ENCODE measurements around the gene FOXP1.

The FOXP1 gene

GRCh38 chr3:71258116-71258515, 325.4 kb downstream of the FOXP1 start:
- DNase-seq (ENCODE audit: low spot score in 2 of 2), result no peak
- Mint-ChIP-seq H3K9me3 (no peaks in the 10 kb centered on the region), H3K27me3 (no peaks in the 10 kb centered on the region), H3K36me3 (ENCODE audit: insufficient read depth) (peaks cover 9% of the 10 kb centered on the region), H3K4me1 (peaks cover 29% of the 10 kb centered on the region), H3K27ac (ENCODE audit: low read depth) (peak overlapping the region; percentile 2), H3K4me3 (no peak overlapping the region)
- ATAC-seq (replicated peaks; ENCODE audit: extremely low read depth, poor library complexity, severe bottlenecking), result no peak

GRCh38 chr3:71255498-71255897, 328.0 kb downstream of the FOXP1 start:
- no peak for DNase-seq (ENCODE audit: low spot score in 2 of 2)
- H3K4me1 Mint-ChIP-seq, result peaks cover 27% of the 10 kb centered on the region
- ATAC-seq (replicated peaks; ENCODE audit: extremely low read depth, poor library complexity, severe bottlenecking), result no peak
- H3K27ac Mint-ChIP-seq (ENCODE audit: low read depth), result no peak overlapping the region
- no peaks in the 10 kb centered on the region for H3K9me3 Mint-ChIP-seq
- H3K4me3 Mint-ChIP-seq, result no peak overlapping the region
- no peaks in the 10 kb centered on the region for H3K27me3 Mint-ChIP-seq
- H3K36me3 Mint-ChIP-seq (ENCODE audit: insufficient read depth), result peaks cover 7% of the 10 kb centered on the region

GRCh38 chr3:71254281-71255057, 329.1 kb downstream of the FOXP1 start:
- Mint-ChIP-seq H3K9me3 (no peaks in the 10 kb centered on the region), H3K4me1 (peaks cover 27% of the 10 kb centered on the region), H3K27me3 (no peaks in the 10 kb centered on the region), H3K4me3 (no peak overlapping the region), H3K27ac (ENCODE audit: low read depth) (no peak overlapping the region), H3K36me3 (ENCODE audit: insufficient read depth) (peaks cover 7% of the 10 kb centered on the region)
- no peak for ATAC-seq (replicated peaks; ENCODE audit: extremely low read depth, poor library complexity, severe bottlenecking)
- no peak for DNase-seq (ENCODE audit: low spot score in 2 of 2)

- Mint-ChIP-seq H3K4me1 (peaks cover 22% of the 10 kb centered on the region), H3K36me3 (ENCODE audit: insufficient read depth) (peaks cover 4% of the 10 kb centered on the region), H3K9me3 (no peaks in the 10 kb centered on the region), H3K27ac (ENCODE audit: low read depth) (no peak overlapping the region), H3K27me3 (no peaks in the 10 kb centered on the region), H3K4me3 (no peak overlapping the region)
- ATAC-seq (replicated peaks; ENCODE audit: extremely low read depth, poor library complexity, severe bottlenecking) (no peak), DNase-seq (ENCODE audit: low spot score in 2 of 2) (no peak)
Observed at GRCh38 chr3:71253169-71253568, 330.4 kb downstream of the FOXP1 start.

GRCh38 chr3:71252466-71252865, 331.1 kb downstream of the FOXP1 start:
- Mint-ChIP-seq H3K36me3 (ENCODE audit: insufficient read depth) (peaks cover 4% of the 10 kb centered on the region), H3K4me1 (peaks cover 25% of the 10 kb centered on the region), H3K4me3 (no peak overlapping the region), H3K27me3 (no peaks in the 10 kb centered on the region), H3K27ac (ENCODE audit: low read depth) (no peak overlapping the region), H3K9me3 (no peaks in the 10 kb centered on the region)
- ATAC-seq (replicated peaks; ENCODE audit: extremely low read depth, poor library complexity, severe bottlenecking), result no peak
- no peak for DNase-seq (ENCODE audit: low spot score in 2 of 2)

- no peak overlapping the region for H3K27ac Mint-ChIP-seq (ENCODE audit: low read depth)
- no peaks in the 10 kb centered on the region for H3K9me3 Mint-ChIP-seq
- no peak overlapping the region for H3K4me3 Mint-ChIP-seq
- no peaks in the 10 kb centered on the region for H3K27me3 Mint-ChIP-seq
- ATAC-seq (replicated peaks; ENCODE audit: extremely low read depth, poor library complexity, severe bottlenecking) (no peak), DNase-seq (ENCODE audit: low spot score in 2 of 2) (no peak)
- peaks cover 4% of the 10 kb centered on the region for H3K36me3 Mint-ChIP-seq (ENCODE audit: insufficient read depth)
- peaks cover 27% of the 10 kb centered on the region for H3K4me1 Mint-ChIP-seq
Observed at GRCh38 chr3:71251156-71251775, 332.3 kb downstream of the FOXP1 start.

- Mint-ChIP-seq H3K4me3 (no peak overlapping the region), H3K27ac (ENCODE audit: low read depth) (no peak overlapping the region), H3K36me3 (ENCODE audit: insufficient read depth) (peaks cover 4% of the 10 kb centered on the region), H3K9me3 (no peaks in the 10 kb centered on the region), H3K4me1 (peaks cover 27% of the 10 kb centered on the region), H3K27me3 (no peaks in the 10 kb centered on the region)
- no peak for ATAC-seq (replicated peaks; ENCODE audit: extremely low read depth, poor library complexity, severe bottlenecking)
- no peak for DNase-seq (ENCODE audit: low spot score in 2 of 2)
Observed at GRCh38 chr3:71250026-71250425, 333.5 kb downstream of the FOXP1 start.

GRCh38 chr3:71247958-71248335, 335.6 kb downstream of the FOXP1 start:
- Mint-ChIP-seq H3K27me3 (no peaks in the 10 kb centered on the region), H3K4me3 (no peak overlapping the region), H3K9me3 (no peaks in the 10 kb centered on the region), H3K4me1 (peaks cover 27% of the 10 kb centered on the region), H3K36me3 (ENCODE audit: insufficient read depth) (peaks cover 7% of the 10 kb centered on the region), H3K27ac (ENCODE audit: low read depth) (no peak overlapping the region)
- ATAC-seq (replicated peaks; ENCODE audit: extremely low read depth, poor library complexity, severe bottlenecking) (no peak), DNase-seq (ENCODE audit: low spot score in 2 of 2) (no peak)

- Mint-ChIP-seq H3K36me3 (ENCODE audit: insufficient read depth) (peaks cover 7% of the 10 kb centered on the region), H3K27me3 (no peaks in the 10 kb centered on the region), H3K4me3 (no peak overlapping the region), H3K9me3 (no peaks in the 10 kb centered on the region), H3K4me1 (peaks cover 25% of the 10 kb centered on the region), H3K27ac (ENCODE audit: low read depth) (no peak overlapping the region)
- no peak for ATAC-seq (replicated peaks; ENCODE audit: extremely low read depth, poor library complexity, severe bottlenecking)
- DNase-seq (ENCODE audit: low spot score in 2 of 2), result no peak
Observed at GRCh38 chr3:71247221-71247957, 336.1 kb downstream of the FOXP1 start.

- DNase-seq (ENCODE audit: low spot score in 2 of 2) (no peak), ATAC-seq (replicated peaks; ENCODE audit: extremely low read depth, poor library complexity, severe bottlenecking) (no peak)
- peaks cover 25% of the 10 kb centered on the region for H3K4me1 Mint-ChIP-seq
- no peak overlapping the region for H3K4me3 Mint-ChIP-seq
- H3K9me3 Mint-ChIP-seq, result no peaks in the 10 kb centered on the region
- no peaks in the 10 kb centered on the region for H3K27me3 Mint-ChIP-seq
- peaks cover 7% of the 10 kb centered on the region for H3K36me3 Mint-ChIP-seq (ENCODE audit: insufficient read depth)
- H3K27ac Mint-ChIP-seq (ENCODE audit: low read depth), result no peak overlapping the region
Observed at GRCh38 chr3:71245971-71246880, 337.3 kb downstream of the FOXP1 start.

- Mint-ChIP-seq H3K4me1 (peaks cover 29% of the 10 kb centered on the region), H3K4me3 (no peak overlapping the region), H3K36me3 (ENCODE audit: insufficient read depth) (peaks cover 9% of the 10 kb centered on the region), H3K27ac (ENCODE audit: low read depth) (no peak overlapping the region), H3K9me3 (no peaks in the 10 kb centered on the region), H3K27me3 (no peaks in the 10 kb centered on the region)
- ATAC-seq (replicated peaks; ENCODE audit: extremely low read depth, poor library complexity, severe bottlenecking), result no peak
- no peak for DNase-seq (ENCODE audit: low spot score in 2 of 2)
Observed at GRCh38 chr3:71244826-71245488, 338.6 kb downstream of the FOXP1 start.

Measured in central memory CD8-positive, alpha-beta T cell (primary cell).